Ishikawa (cell line): ENCODE results near the gene MAP3K1.

Source experiments
- CEBPB ChIP-seq: IDR thresholded peaks from 2 replicates; pipeline ENCODE4 v1.6.1; 2012
- CREB1 ChIP-seq: IDR thresholded peaks from 2 replicates; pipeline ENCODE4 v1.6.1; 2012; ENCODE audit warnings: low read depth
- EP300 ChIP-seq: IDR thresholded peaks from 2 replicates; pipeline ENCODE4 v1.6.1; 2012; ENCODE audit warnings: borderline replicate concordance
- FOXM1 ChIP-seq: IDR thresholded peaks from 2 replicates; pipeline ENCODE4 v1.6.1; 2012; ENCODE audit warnings: low read depth, borderline replicate concordance
- RAD21 ChIP-seq: IDR thresholded peaks from 2 replicates; pipeline ENCODE4 v1.6.1; 2012; ENCODE audit warnings: low read depth
- TAF1 ChIP-seq: IDR thresholded peaks from 2 replicates; pipeline ENCODE4 v1.6.1; 2012; ENCODE audit warnings: low read depth, mild to moderate bottlenecking
- YY1 ChIP-seq: IDR thresholded peaks from 2 replicates; pipeline ENCODE4 v1.6.1; 2012; ENCODE audit warnings: low read depth
- TF ChIP-seq, protein P1 (sequence below): IDR thresholded peaks from 2 replicates; pipeline ENCODE4 v1.6.1; 2012; ENCODE audit warnings: low read depth, mild to moderate bottlenecking

- TF ChIP-seq CEBPB = no peak
- TF ChIP-seq TAF1 = no peak
- TF ChIP-seq, protein P1, sequence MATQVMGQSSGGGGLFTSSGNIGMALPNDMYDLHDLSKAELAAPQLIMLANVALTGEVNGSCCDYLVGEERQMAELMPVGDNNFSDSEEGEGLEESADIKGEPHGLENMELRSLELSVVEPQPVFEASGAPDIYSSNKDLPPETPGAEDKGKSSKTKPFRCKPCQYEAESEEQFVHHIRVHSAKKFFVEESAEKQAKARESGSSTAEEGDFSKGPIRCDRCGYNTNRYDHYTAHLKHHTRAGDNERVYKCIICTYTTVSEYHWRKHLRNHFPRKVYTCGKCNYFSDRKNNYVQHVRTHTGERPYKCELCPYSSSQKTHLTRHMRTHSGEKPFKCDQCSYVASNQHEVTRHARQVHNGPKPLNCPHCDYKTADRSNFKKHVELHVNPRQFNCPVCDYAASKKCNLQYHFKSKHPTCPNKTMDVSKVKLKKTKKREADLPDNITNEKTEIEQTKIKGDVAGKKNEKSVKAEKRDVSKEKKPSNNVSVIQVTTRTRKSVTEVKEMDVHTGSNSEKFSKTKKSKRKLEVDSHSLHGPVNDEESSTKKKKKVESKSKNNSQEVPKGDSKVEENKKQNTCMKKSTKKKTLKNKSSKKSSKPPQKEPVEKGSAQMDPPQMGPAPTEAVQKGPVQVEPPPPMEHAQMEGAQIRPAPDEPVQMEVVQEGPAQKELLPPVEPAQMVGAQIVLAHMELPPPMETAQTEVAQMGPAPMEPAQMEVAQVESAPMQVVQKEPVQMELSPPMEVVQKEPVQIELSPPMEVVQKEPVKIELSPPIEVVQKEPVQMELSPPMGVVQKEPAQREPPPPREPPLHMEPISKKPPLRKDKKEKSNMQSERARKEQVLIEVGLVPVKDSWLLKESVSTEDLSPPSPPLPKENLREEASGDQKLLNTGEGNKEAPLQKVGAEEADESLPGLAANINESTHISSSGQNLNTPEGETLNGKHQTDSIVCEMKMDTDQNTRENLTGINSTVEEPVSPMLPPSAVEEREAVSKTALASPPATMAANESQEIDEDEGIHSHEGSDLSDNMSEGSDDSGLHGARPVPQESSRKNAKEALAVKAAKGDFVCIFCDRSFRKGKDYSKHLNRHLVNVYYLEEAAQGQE = no peak
- TF ChIP-seq YY1 = no peak
- TF ChIP-seq RAD21 = no peak
- no peak for TF ChIP-seq CREB1
- TF ChIP-seq EP300 = no peak
- TF ChIP-seq FOXM1 = no peak
These were observed 38.3 kb downstream of the MAP3K1 start for GRCh38 chr5:56853698-56854097.
